Tibial nerve (tissue), 4 donors: ENCODE results near the gene ALAS1.

Experiments used
- EP300 ChIP-seq, 2 donors: sonication (generic); formaldehyde crosslinking; IDR thresholded peaks; one replicate each; pipeline ENCODE4 v1.6.1; 2017; ENCODE audit warnings: antibody characterized with exemption in 2 of 2, mild to moderate bottlenecking in 1 of 2
- POLR2A ChIP-seq, 2 donors: fragments of 450-650 bp; IDR thresholded peaks; one replicate each; pipeline ENCODE4 v1.6.1; 2017; ENCODE audit warnings: antibody characterized with exemption in 2 of 2, mild to moderate bottlenecking in 2 of 2, moderate library complexity in 2 of 2
- TF ChIP-seq, protein P1 (sequence below), 5 experiments: fragments of 200-600 bp in 3 of 5; fragments of 450-650 bp in 2 of 5; sonication (generic) in 3 of 5; IDR thresholded peaks; one replicate each; pipeline ENCODE4 v1.5.1; 2016 to 2019; ENCODE audit warnings: antibody characterized with exemption in 5 of 5, mild to moderate bottlenecking in 3 of 5, moderate library complexity in 2 of 5

DNA sequence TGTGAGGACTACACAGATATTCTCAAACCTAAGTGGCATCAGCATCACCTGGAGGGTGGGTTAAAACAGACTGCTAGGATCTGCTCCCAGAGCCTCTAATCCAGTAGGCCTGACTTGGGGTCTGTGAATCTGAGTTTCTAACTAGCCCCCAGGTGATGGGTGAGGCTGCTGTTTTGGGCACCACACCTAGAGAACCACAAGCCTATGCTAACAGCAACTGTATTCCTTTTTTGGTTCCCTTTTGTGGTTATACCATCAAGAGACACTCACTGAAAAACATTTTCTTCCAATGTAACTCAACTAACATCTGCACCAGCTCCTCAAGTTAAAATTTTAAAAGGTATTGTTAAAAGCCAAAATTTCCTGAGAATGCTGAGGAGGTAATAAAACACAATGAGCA, 64.5 kb downstream of the ALAS1 start:
- TF ChIP-seq, protein P1, sequence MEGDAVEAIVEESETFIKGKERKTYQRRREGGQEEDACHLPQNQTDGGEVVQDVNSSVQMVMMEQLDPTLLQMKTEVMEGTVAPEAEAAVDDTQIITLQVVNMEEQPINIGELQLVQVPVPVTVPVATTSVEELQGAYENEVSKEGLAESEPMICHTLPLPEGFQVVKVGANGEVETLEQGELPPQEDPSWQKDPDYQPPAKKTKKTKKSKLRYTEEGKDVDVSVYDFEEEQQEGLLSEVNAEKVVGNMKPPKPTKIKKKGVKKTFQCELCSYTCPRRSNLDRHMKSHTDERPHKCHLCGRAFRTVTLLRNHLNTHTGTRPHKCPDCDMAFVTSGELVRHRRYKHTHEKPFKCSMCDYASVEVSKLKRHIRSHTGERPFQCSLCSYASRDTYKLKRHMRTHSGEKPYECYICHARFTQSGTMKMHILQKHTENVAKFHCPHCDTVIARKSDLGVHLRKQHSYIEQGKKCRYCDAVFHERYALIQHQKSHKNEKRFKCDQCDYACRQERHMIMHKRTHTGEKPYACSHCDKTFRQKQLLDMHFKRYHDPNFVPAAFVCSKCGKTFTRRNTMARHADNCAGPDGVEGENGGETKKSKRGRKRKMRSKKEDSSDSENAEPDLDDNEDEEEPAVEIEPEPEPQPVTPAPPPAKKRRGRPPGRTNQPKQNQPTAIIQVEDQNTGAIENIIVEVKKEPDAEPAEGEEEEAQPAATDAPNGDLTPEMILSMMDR (IDR thresholded peaks at IDR 0.05), result no peak
- no peak for TF ChIP-seq POLR2A (IDR thresholded peaks at IDR 0.05)
- no peak for TF ChIP-seq EP300 (IDR thresholded peaks at IDR 0.05)
